HG02973 (cell line): ENCODE data around the gene ERICH6.
A peak's percentile ranks its signal among the peaks of the same experiment; 100 is the strongest.

Experiments used
- ATAC-seq: cut with Tn5 transposase; IDR thresholded peaks from one replicate; pipeline ENCODE4 v1.9.1; 2021; ENCODE audit warnings: moderate library complexity; ENCODE audit not compliant: unreplicated experiment

Gene ERICH6

DNA sequence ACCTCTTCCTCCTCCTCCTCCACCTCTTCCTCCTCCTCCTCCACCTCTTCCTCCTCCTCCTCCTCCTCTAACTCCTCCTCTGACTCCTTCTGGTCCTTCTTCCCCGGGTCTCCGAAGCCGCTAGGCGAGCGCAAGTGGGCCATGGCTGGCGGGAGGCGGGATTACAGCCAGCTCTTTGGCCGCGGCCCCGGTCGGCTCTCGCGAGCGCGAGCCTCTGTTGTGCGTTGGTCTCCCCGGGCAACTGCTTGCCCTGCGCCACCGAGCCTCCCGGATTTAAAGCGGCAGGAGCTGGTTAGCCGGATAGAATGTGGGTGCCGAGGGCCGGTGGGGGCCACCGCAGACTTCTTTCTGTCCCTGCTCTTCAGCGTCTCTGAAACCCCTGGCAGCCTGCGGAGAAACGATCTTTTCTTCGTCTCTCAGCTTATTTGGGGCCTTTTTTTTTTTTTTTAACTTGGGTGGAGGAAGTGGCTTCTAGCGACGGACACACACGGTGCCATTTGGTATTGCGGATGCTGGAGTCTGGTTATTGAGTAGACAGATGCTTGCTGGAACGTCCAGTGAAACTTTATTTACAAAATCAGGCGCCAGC, at the start of gene ERICH6:
Gene ERICH6, minus strand, starts transcription at position 165 of the 589 bp plus-strand sequence. Its CDS starts 22 bp downstream, at position 143.
- ATAC-seq, result peak; percentile 99

GRCh38 chr3:150751781-150752263, 48.1 kb upstream of the ERICH6 start:
- ATAC-seq, result no peak

DNA sequence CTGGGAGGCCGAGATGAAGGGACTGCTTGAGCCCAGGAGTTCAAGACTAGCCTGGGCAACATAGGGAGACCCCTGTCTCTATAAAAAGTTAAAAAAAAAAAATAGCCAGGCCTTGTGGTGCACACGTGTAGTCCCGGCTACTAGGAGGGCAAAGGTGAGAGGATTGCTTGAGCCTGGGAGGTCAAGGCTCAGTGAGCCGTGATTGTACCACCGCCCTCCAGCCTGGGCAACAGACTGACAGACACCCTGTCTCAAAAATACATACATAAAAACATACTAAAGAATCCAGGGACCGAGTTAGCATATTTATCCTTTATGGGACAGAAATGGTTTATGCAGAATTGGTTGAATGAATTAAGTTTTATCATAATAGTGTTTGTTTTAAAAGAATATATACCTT, 45.5 kb upstream of the ERICH6 start:
- no peak for ATAC-seq

GRCh38 chr3:150748684-150749047, 44.9 kb upstream of the ERICH6 start:
- no peak for ATAC-seq

GRCh38 chr3:150747886-150748683, 44.4 kb upstream of the ERICH6 start:
- ATAC-seq, result no peak

- ATAC-seq, result no peak
Measured at GRCh38 chr3:150746791-150747590, 43.3 kb upstream of the ERICH6 start.

DNA sequence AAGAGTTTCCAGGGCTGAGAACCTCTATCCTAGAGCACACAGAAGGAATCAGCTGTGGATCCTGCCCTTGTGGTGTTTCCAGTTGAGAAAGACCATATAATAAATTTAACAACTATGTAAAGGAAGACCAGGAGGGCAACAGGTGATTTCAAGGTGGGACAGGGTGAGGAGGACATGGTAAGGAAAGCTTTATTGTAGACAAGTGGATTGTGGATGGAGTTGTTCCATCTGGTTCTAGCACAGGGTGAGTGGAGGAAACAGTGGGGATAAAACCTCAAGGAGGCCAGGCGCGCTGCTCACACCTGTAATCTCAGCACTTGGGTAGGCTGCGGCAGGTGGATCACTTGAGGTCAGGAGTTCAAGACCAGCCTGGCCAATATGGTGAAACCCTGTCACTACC, 42.1 kb upstream of the ERICH6 start:
- ATAC-seq, result no peak

GRCh38 chr3:150744919-150745211, 41.1 kb upstream of the ERICH6 start:
- no peak for ATAC-seq

DNA sequence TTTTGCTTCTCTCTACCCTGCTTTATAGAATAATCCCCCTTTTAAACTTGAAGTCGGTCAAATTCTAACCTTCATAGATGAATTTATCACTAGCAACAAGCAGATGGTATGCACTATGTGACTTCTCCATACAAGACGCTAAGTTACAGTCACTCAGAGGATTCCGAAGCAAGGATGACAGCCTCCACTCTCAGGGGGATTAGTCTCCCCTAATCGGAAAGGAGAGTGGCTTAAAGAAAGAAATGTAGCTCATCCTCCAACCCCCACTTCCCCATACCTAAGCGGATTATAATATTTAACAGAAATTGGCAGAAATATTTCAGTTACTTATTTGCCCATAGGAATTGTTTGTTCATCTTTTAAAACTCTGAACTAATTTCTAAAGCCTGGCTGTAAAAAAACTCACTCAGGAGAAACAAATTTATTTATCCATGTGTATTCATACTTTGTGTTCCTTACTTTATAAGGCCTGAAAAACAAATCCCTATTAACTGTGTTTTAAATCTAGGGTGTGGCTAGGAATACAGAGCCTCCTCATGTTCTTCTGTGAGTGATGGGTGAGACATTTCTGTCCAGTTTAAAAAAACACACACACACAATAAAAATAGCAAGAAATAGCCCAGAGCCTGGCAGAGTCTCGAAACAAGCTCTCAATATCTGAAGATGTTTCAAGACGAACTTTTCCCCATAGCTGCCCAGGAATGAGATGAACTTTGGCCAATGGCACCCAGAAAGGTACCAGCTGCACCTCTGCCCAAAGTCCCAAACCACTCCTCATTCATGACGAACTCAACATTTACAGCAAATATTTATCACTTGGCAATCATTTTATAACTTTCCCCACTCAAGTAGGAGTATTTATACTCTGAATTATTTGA, 40.6 kb upstream of the ERICH6 start:
- ATAC-seq, result no peak

DNA sequence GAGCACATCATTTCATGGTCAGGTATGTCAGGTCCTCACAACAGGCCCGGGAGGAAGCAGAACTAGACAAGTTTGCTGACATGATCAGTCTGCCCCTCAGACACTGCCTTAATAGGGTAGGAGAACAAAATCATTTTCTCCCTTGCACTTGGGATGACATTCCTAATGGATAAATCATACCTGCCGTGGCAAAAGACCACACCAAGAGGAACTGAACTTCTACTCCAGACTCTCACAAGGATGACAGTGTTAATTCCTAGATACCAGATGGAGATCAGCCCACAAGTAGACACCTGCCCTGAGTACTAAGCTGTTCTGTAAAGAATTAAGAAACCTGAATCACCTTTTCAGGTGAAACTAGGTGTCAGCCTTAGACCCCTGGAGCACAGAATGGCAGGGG, 39.8 kb upstream of the ERICH6 start:
- ATAC-seq, result no peak

DNA sequence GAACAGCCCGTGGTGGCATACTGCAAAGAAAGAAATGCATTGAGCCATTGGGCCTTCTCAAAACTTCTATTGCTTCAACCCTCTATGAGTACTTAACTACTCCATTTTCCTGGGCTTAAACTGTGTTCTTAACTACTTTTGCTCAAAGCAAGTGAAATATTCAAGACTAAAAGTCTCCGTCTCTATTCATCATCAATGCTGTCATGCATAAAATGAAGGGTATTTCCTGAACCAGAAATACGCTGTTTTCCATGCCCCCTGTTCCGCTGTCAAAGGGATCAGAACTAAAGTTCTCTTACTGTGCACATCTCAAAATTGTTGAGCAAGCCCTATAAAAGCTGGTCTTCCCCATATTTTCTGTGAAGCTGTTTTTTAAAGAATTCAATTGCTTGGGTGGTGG, 39.0 kb upstream of the ERICH6 start:
- ATAC-seq, result no peak

DNA sequence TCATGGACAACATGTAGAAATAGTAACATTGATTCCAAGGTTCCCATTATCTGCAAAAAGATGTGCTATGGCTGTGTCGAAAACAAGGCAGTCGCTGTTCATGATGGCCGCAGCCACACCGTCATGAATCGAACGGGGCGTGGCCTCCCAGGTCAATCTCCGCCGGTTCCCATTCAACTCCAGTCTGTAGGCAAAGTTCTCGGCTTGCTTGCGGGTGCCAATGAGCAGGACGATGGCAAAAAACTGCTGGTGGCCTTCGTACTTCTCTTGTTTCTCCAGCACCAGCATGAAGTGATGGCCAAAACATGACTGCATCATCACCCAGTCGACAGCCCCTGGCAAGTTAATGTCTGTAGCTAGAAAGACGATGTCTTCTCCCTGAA, 38.4 kb upstream of the ERICH6 start:
- ATAC-seq, result no peak

DNA sequence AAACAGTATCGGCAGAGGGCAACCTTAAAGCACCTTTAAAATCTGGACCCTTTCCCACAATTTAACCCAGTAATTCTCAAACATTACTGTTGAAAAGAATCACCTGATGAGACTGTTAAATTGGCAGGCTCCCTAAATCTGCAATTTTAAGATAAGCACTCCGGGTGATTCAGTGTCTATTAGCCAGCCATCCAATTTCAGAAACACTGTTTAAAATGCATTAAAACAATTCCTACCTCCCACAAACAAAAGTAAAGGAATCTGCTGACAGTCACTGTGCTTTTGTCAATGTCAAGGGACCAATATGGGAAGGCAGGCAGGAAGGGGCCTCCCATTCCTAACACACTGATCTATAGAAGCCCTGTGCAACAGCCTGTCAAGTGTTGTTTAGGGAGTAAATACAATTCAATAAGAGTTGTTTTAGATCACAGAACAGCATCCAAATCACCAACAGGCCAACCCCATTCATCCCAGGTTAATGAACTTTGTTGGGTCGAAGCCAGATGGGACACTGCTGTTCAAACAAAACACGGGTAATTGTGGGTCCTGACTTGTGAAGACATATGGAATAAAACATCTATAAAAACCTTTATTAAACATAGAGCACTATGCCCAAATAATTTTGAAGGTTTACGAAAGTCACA, 37.9 kb upstream of the ERICH6 start:
- ATAC-seq, result no peak

DNA sequence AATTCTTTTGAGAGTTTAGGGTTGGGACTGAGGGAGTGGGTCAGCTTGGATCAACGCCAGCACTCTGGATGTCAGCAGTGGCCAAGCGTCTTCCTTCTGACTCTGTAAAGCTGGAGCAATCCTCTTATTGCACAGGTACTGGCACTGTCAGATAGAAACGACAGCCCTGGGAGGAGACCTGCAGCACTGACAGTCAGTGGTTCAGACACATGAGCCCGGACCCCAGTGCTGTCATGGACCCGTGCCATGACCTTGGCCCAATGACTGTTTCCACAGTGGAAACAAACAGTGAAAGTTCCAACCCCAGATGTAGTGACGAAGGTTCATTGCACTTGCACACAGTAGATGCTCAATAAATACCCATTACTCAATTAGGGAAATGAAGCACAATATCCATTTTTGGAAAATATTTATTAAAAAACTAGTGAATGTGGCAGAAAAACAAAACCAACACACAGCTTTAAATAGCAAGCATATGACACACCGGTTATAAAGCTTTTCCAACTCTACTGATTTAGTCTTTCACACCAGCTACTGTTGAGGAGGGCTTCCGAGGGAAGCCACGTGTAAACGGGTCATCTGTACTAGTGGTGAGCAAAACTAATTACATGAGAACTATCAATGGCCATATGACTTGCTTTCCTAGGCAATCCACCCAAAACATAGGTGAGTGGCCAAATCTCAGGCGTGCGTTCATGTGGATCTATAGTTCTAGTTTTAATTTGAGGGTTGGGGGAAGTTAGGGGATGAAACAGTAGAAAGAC, 37.2 kb upstream of the ERICH6 start:
- no peak for ATAC-seq

GRCh38 chr3:150739877-150740645, 36.3 kb upstream of the ERICH6 start:
- ATAC-seq, result no peak

DNA sequence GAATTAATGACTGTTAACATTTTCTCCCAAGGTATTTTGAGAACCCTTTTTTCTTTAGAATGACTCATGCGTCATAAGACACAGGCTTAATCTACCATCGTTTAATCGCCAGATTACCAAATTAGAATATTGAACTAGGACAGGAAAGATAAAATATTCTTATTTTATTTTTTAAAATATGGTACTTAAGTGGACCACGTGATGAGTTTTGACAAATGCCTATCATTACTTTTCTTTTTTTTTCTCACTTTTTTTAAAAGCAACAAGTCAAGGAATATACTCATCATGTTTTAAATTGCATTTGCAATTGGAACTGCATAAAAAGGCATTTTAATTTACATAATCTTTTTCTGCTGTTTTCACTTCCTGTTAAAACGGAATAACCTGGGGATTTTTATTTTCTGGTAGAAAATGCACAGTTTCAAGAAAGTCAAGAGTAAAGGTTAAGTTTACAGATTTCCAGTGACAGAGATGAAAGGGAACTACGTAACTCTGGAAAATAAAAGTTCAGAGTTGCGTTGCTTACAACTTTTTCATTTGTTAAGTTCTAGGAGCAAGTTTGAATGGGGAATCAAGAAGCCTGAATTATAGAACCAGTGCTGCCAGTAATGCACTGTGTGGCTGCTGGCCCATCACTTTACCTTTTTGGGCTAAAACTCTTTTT, 35.6 kb upstream of the ERICH6 start:
- ATAC-seq, result peak; percentile 32

DNA sequence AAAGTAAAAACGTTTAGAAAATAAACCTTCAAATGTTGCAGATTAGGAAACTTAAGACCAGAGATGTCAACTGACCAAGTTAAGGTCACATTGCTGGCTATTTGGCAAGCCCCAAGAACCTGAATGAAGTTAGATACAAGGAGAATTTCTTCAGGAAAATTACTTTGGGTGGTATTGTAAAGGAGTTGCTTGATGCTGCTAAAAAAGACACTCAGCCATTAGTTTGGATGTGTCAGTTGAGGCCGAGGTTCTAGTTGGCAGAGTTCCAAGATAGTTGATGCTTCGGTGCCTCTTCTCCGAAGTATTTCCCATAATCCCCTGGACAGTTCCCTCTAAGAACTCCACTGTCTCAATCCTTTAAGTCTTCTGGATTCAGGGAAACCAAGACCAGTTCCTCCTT, 35.0 kb upstream of the ERICH6 start:
- ATAC-seq, result no peak

DNA sequence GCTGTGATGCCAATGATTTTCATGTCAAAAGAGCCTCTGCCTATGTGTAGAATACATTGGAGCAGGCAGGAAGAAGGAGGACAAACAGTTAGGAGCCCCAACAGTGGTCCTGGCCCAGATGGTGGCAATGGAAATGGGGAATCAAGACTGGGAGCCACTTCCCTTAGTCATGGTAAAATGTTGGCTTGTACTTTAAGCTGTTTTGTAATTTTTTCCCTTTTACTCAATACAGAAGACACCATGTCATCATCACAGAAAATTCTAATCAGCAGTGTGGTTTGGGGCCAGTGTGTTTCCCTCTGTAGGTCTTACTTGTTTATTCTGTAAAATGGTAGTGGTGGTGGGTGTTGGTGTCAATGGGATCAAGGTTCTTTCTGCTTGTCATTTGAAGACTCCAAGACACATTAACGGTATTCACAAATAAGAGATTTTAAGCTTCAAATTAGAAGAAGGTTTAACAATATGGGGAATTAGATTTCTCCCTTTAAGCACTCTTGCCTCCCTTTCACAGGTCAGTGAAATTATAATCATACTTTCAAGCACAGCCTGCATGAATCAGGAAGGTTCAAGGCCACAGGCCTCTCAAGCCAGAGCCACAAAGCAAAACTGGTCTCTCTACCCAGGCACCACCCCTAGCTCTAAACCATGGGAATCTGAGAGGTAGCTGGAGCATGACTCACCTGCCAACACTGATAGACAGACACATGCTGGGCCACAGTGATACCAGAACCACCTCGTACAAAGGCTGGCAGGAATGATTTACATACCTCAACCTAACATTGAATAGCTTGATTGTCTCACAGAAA, 34.4 kb upstream of the ERICH6 start:
- ATAC-seq, result no peak
